Measurements from ENCODE around the gene JSRP1.

DNA sequence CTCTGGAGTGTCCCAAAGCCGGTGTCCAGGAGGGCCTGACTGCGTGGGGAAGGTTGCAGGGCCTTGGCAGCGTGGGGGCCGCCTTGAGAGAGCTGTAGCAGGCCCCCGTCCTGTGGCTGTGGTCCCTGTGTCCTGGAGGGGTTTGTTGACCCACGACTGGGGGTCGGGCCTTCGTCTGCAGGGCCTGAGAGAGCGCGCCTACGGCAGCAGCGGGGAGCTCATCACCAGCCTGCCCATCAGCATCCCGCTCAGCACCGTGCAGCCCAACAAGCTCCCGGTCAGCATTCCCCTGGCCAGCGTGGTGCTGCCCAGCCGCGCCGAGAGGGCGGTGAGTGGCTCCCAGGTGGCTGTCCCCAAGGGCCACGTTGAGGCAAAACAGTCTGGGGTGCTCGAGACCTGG is 38.6 kb downstream of the JSRP1 start:
- TF ChIP-seq, protein P1, sequence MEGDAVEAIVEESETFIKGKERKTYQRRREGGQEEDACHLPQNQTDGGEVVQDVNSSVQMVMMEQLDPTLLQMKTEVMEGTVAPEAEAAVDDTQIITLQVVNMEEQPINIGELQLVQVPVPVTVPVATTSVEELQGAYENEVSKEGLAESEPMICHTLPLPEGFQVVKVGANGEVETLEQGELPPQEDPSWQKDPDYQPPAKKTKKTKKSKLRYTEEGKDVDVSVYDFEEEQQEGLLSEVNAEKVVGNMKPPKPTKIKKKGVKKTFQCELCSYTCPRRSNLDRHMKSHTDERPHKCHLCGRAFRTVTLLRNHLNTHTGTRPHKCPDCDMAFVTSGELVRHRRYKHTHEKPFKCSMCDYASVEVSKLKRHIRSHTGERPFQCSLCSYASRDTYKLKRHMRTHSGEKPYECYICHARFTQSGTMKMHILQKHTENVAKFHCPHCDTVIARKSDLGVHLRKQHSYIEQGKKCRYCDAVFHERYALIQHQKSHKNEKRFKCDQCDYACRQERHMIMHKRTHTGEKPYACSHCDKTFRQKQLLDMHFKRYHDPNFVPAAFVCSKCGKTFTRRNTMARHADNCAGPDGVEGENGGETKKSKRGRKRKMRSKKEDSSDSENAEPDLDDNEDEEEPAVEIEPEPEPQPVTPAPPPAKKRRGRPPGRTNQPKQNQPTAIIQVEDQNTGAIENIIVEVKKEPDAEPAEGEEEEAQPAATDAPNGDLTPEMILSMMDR (IDR thresholded peaks at IDR 0.05) = no peak
- TF ChIP-seq POLR2A (IDR thresholded peaks at IDR 0.05; ENCODE audit: low read length) = no peak
- TF ChIP-seq RAD21 (conservative IDR thresholded peaks at IDR 0.05 in 1 of 2, IDR thresholded peaks at IDR 0.05 in 1 of 2) = no peak
- no peak for TF ChIP-seq MAX (IDR thresholded peaks at IDR 0.05)
- TF ChIP-seq SMC3 (IDR thresholded peaks at IDR 0.05) = no peak
- no peak for TF ChIP-seq PHF8 (IDR thresholded peaks at IDR 0.05; ENCODE audit: borderline replicate concordance, low read depth)
- TF ChIP-seq EP300 (IDR thresholded peaks at IDR 0.05) = no peak

Measured in A549 (cell line).